ENCODE measurements around the gene COL19A1.

Gene COL19A1

DNA sequence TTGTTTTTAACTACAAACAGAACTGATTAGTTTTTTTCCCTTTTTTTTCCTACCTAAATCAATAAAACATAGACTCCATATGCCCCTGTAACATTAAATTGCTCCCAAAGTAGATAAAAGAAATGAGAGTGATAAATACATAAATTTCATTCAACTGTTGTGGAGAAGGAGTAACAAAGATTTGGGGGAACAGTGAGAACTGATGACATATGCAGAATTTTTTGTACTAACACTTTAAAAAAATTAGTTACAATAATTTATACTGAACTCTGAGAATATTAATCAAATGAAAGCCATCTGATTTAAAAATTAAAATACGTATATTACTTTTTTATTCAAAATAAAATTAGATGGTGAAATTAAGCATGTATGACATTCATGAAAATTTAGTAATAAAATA, 195.7 kb downstream of the COL19A1 start:
- DNase-seq = no peak

- no peak for DNase-seq
Measured at GRCh38 chr6:70072540-70073179, 206.3 kb downstream of the COL19A1 start.

DNA sequence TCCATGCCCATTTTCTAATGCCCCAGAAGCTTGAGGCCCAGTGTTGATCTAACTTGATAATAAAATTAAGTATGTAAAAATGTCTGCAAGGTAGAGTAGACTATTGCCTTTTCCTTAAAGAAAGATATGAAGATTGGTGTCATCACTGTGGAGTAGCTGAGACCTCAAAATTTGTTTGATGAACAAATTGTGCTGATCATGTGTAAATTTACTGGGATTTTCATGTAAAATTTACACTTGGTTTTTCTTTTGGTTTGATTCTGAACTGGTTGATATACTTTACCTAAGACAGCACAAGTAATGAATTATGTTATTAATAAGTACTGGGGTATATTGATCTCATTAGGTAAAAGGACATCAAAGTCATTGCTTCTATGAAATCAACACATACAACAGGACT, 207.3 kb downstream of the COL19A1 start:
- no peak for DNase-seq

DNA sequence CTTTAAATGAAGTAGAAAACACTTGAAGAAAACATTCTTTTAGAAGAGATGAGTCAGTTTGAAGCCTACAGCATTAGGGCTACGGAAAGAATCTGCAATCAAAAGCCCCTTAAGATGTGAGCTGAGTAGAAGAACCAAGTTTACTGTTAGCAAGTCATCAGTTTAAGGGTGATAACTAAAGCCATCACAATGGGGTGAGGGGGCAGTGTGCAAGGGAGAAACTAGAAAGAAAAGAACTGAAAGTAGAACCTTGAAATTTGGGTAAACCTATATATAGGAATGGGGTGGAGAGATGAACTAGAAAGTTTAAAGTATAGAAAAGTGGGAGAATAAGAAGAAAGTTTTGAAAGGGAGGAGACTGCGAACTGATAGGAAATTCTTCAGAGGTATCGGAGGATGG, 212.9 kb downstream of the COL19A1 start:
- DNase-seq = no peak

GRCh38 chr6:70080443-70081070, 214.2 kb downstream of the COL19A1 start:
- no peak for DNase-seq

GRCh38 chr6:70082830-70083229, 216.5 kb downstream of the COL19A1 start:
- DNase-seq = no peak

DNA sequence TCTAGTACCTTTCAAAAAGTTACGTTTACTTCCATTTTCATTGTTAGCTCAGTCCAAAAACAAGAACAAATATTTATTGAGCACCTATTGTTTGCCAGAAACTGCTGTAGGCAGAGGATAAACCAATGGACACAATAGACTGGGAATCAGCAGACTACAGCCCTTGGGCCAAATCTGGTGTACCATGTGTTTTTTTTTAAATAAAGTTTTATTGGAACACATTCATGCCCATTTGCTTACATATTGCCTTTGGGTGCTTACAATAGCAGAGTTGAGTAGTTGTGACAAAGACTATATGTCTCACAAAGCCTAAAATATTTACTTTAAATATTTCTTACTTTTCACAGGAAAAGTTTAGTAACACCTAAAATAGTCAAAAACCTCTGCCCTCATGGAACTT, 220.4 kb downstream of the COL19A1 start:
- DNase-seq = no peak

DNA sequence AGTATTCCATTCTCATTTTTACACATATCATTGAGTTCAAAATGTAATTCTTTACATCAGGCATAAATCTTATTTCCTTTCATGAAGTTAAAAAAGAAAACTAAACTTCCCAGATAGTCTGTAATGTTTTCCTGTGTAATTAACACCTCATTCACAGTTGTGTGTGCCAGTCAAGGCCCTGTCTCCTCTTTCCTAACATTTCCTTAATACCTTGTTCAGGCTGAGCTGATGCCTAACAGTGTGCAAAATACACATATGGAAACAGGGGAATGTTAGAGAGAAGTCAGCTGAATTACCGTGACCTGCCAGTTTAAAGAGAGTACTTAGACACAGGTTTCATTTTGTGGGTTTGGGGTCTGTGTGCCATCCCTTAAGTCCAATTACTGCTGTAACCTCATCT, 227.8 kb downstream of the COL19A1 start:
- no peak for DNase-seq

- DNase-seq = no peak
Measured at GRCh38 chr6:70099732-70100131, 233.4 kb downstream of the COL19A1 start.

DNA sequence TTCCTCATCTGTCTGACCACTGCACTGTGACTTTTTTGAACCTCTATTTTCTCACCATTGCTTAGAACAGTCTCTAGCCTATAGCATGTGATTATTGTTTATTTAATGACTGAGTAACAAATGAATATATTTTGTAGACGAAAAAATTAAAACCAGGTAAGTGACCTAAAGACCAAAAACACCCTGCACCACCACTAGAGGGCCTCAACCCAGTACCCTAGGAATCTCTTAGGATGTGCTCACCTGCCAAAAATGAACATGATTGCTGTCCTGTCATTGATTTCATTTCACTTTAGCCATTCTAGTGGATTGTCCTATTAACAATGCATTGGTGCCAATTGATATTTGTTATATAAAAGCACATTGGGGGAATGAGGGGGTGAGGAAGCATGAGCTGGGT, 237.4 kb downstream of the COL19A1 start:
- no peak for DNase-seq

- peak; percentile 47 for DNase-seq
Measured at GRCh38 chr6:70107852-70108629, 241.7 kb downstream of the COL19A1 start.

DNA sequence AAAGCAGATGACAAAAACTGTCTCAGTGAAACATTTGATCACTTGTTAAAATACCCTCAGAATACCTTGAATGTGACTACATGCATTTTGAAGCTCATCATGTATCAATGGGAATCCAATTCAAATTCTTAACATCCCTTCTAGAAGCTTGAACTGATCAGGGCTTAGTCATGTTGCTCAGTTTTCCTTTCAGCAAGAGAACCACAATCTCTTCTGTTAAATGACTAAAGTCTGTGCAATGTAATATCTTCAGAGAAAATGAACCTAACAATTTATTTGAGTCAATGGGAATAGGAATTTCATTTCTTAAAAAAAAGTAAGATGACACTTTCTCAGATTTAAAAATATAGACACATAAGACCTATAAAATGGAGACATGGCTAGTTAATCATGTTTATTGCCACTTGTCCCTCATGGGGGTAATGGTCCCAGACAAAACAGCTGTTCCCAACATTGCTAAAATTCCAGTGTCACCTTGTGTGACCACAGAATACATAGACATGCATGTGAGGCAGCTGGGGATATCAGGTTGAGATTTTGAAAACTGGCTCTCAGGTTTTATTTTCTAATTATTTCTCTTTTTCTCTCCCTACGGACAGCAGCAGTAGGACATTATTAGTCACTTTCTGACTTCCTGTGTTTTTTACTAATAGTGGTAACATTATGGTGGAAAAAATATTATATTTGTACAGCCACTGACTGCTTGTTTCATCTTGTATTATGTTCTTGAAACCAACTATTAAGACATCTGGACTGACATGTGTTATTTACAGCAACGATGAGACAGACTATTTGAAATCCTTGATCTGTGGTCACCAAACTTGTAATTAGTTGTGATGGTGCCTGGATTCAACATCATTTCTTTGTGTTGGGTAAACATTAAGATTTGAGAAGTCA, 244.0 kb downstream of the COL19A1 start:
- no peak for DNase-seq

- DNase-seq = no peak
Measured at GRCh38 chr6:70111737-70112136, 245.4 kb downstream of the COL19A1 start.

- DNase-seq = no peak
Measured at GRCh38 chr6:70112716-70113115, 246.4 kb downstream of the COL19A1 start.

DNA sequence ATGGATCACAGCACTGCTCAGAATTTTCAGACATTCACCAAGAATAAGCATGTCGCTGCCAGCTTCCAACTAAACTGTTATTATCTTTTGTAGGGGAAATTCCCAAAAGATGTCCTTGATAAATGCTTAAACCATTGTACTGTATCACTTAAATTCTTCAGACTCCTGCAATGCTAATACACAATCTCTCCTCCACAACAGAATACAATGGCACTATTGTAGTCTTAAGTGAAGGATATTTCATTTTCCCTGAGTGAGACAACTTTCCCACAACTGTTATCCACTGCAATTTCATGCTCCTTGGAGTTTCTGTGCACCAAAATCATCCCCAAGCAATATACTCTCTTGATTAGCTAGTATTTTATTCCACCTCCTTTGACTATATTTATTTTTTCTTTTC, 246.8 kb downstream of the COL19A1 start:
- DNase-seq = no peak

GRCh38 chr6:70118670-70119069, 252.3 kb downstream of the COL19A1 start:
- no peak for DNase-seq

- DNase-seq = no peak
Measured at GRCh38 chr6:70119218-70119835, 253.0 kb downstream of the COL19A1 start.

DNA sequence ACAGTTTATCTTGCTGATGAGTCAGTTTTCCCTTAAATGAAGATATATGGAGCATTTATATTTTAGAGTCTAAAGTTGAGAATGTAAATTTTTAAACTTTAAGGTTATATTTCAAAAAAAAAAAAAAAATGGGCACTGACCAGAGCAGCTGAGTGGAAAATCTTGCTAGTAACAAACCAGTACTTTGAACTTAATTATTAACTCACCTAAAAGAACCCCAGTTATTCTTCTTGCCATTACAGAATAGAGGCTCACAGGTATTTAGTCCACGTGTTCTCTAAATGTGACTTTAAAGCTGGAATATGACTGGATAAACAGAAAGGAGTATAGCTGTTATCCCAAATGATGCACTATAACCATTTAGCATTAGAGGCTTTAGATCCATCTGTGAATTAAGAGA, 258.1 kb downstream of the COL19A1 start:
- DNase-seq = no peak

DNA sequence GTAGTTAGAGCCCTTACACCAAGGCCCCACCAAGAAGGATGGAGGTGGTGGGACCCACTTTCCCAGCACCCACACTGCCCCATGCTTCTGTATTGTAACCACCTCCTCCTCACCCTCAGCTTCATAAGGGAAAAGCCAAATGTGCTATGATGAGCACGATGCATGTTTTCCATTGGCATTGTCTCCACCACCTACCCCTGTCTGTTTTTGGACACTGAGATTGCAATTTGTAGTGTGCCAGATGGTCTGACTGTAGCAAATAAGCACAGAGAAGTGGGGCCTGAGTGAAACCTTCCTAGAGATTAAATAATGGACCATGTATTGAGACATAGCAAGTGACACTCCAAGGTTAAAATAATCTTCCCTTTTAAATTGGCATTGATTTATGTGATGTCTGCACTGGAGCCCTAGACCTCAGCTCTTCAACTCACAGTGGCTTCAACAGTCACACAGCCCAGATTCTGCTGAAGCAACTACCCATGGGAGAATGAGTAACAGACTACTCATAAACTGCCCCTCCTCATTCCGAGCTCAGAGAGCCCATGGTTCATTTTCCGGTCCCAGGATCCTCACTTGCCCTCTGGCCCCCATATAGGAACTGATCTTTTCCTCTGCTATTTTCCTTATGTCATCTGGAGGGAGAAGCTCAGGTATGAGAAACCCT, 258.7 kb downstream of the COL19A1 start:
- no peak for DNase-seq

DNA sequence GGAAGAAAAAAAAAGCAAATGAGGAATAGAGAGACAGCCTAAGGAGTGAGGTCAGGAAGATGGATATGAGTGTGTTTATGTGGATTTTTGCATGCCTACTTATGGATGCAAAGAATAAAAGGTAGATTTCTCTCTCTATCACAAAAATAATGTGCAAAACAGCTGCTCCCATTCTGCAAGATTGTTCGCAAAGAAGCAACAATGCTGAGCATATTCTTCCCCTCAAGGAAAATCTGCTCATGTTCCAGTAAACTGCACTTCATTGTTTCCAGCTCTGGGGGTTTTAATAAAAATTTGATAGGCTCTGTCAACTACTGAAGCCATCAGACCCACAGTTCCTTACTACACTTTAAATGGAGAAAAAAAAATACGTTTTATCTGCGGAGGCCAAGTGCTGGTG, 259.2 kb downstream of the COL19A1 start:
- DNase-seq = no peak

DNA sequence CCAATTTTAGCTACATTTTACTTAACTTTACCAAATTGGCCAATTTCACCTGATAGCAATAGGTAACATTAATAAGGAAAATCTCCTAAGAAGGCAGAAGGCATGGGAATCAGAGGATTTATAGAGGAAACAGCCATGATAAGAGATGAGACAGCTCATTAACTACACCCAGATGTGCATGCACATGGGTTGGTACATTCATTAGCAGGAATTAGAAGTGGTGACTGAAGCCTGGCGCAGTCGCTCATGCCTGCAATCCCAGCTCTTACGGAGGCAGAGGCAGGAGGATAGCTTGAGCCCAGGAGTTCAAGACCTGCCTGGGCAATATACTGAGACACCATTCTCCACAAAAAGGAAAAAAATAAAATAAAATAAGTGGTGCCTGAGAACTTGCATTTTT, 263.0 kb downstream of the COL19A1 start:
- DNase-seq = no peak

- no peak for DNase-seq
Measured at GRCh38 chr6:70130865-70131264, 264.5 kb downstream of the COL19A1 start.
